GM19455 (cell line): Measurements from ENCODE around the gene ASCL1.

Experiments
- ATAC-seq: cut with Tn5 transposase; IDR thresholded peaks from one replicate; pipeline ENCODE4 v1.9.1; 2021; ENCODE audit not compliant: unreplicated experiment

The ASCL1 gene

GRCh38 chr12:102957339-102958050, at the start of gene ASCL1:
TSS of gene ASCL1 (plus strand) at chr12:102957674. CDS start at chr12:102958245, 571 bp downstream.
- no peak for ATAC-seq

- ATAC-seq = no peak
Measured at GRCh38 chr12:102907918-102908317, 49.6 kb upstream of the ASCL1 start.

- no peak for ATAC-seq
Measured at GRCh38 chr12:102910137-102910536, 47.3 kb upstream of the ASCL1 start.

GRCh38 chr12:102910792-102911191, 46.7 kb upstream of the ASCL1 start:
- no peak for ATAC-seq

GRCh38 chr12:102911320-102911719, 46.2 kb upstream of the ASCL1 start:
- ATAC-seq = no peak

- ATAC-seq = no peak
Measured at GRCh38 chr12:102912258-102912657, 45.2 kb upstream of the ASCL1 start.

GRCh38 chr12:102913453-102914226, 43.8 kb upstream of the ASCL1 start:
- no peak for ATAC-seq

- ATAC-seq = no peak
Measured at GRCh38 chr12:102916252-102917025, 41.0 kb upstream of the ASCL1 start.

GRCh38 chr12:102917026-102917787, 40.3 kb upstream of the ASCL1 start, which contains the start of gene PAH:
TSS of gene PAH (minus strand) at chr12:102917244. CDS start at chr12:102917130, 114 bp downstream.
- ATAC-seq = peak; percentile 77

GRCh38 chr12:102918840-102919239, 38.6 kb upstream of the ASCL1 start:
- no peak for ATAC-seq

- ATAC-seq = no peak
Measured at GRCh38 chr12:102920271-102920670, 37.2 kb upstream of the ASCL1 start.

- no peak for ATAC-seq
Measured at GRCh38 chr12:102921240-102921639, 36.2 kb upstream of the ASCL1 start.

GRCh38 chr12:102927220-102927619, 30.3 kb upstream of the ASCL1 start:
- no peak for ATAC-seq

- no peak for ATAC-seq
Measured at GRCh38 chr12:102933168-102933567, 24.3 kb upstream of the ASCL1 start.

GRCh38 chr12:102939059-102939458, 18.4 kb upstream of the ASCL1 start:
- no peak for ATAC-seq

GRCh38 chr12:102939670-102940222, 17.7 kb upstream of the ASCL1 start:
- no peak for ATAC-seq

GRCh38 chr12:102946042-102946441, 11.4 kb upstream of the ASCL1 start:
- ATAC-seq = no peak

GRCh38 chr12:102948941-102949352, 8.5 kb upstream of the ASCL1 start:
- ATAC-seq = no peak

- no peak for ATAC-seq
Measured at GRCh38 chr12:102950107-102950949, 7.1 kb upstream of the ASCL1 start.
